ENCODE data around the gene ORM2.

- no peak for TF ChIP-seq POLR2A (IDR thresholded peaks at IDR 0.05)
- TF ChIP-seq, protein P1, sequence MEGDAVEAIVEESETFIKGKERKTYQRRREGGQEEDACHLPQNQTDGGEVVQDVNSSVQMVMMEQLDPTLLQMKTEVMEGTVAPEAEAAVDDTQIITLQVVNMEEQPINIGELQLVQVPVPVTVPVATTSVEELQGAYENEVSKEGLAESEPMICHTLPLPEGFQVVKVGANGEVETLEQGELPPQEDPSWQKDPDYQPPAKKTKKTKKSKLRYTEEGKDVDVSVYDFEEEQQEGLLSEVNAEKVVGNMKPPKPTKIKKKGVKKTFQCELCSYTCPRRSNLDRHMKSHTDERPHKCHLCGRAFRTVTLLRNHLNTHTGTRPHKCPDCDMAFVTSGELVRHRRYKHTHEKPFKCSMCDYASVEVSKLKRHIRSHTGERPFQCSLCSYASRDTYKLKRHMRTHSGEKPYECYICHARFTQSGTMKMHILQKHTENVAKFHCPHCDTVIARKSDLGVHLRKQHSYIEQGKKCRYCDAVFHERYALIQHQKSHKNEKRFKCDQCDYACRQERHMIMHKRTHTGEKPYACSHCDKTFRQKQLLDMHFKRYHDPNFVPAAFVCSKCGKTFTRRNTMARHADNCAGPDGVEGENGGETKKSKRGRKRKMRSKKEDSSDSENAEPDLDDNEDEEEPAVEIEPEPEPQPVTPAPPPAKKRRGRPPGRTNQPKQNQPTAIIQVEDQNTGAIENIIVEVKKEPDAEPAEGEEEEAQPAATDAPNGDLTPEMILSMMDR (IDR thresholded peaks at IDR 0.05), result no peak
Observed at GRCh38 chr9:114359801-114360200, 30.1 kb downstream of the ORM2 start.

All from esophagus squamous epithelium (tissue), 4 donors.